HepG2 (cell line): ENCODE results near the gene LAPTM4A. TPM values are rescaled to one million over a fixed set of nuclear protein-coding genes. Genes with fewer than 3 reads are reported as not detected.

ENCODE experiments used
- IKZF4 ChIP-seq: sonication (generic); formaldehyde crosslinking; IDR thresholded peaks from 2 replicates; pipeline ENCODE4 v1.5.1; 2020; ENCODE audit warnings: borderline replicate concordance, mild to moderate bottlenecking, low read depth, missing genetic modification reagents; ENCODE audit errors: not compliant biosample characterization
- KLF15 ChIP-seq: sonication (generic); formaldehyde crosslinking; IDR thresholded peaks from 2 replicates; pipeline ENCODE4 v1.8.1; 2023; ENCODE audit warnings: borderline replicate concordance, mild to moderate bottlenecking, inconsistent platforms, missing genetic modification reagents, mixed read lengths
- PRMT3 ChIP-seq: sonication (generic); formaldehyde crosslinking; IDR thresholded peaks from 2 replicates; pipeline ENCODE4 v1.8.1; 2022; ENCODE audit warnings: low read depth, mild to moderate bottlenecking, moderate library complexity, missing genetic modification reagents, borderline replicate concordance
- SSRP1 ChIP-seq: IDR thresholded peaks from 2 replicates; pipeline ENCODE4 v1.6.1; 2016; ENCODE audit warnings: control low read depth
- U2AF1 ChIP-seq: fragments of 200-400 bp; formaldehyde crosslinking; optimal IDR thresholded peaks from 2 replicates; pipeline ENCODE3; 2017; ENCODE audit warnings: mild to moderate bottlenecking, low read depth, low read length
- ZNF607 ChIP-seq: sonication (generic); formaldehyde crosslinking; IDR thresholded peaks from 2 replicates; pipeline ENCODE4 v1.5.1; 2020; ENCODE audit warnings: missing genetic modification reagents, mild to moderate bottlenecking, borderline replicate concordance
- ZNF879 ChIP-seq: sonication (generic); formaldehyde crosslinking; IDR thresholded peaks from 2 replicates; pipeline ENCODE4 v1.8.1; 2023; ENCODE audit warnings: missing genetic modification reagents
- polyA plus RNA-seq, 8 experiments: library from polyadenylated mRNA; depleted of rRNA in 3 of 8; stranded (reverse) in 7 of 8; unstranded in 1 of 8; fragments of >200 nt; fragmentation: Illumina TruSeq in 4 of 8; extraction: Trizol in 4 of 8; gene quantifications; 2 replicates each; pipeline versions ENCODE4 v1.2.1 to v1.2.3, GENCODE V29; 2011 to 2016; ENCODE audit warnings: low read depth in 4 of 8, missing spikeins in 1 of 8, mixed read lengths in 1 of 8; ENCODE audit not compliant: insufficient read depth in 1 of 8
- total RNA-seq, 5 experiments: library from RNA; depleted of rRNA; stranded (reverse); fragments of >200 nt; fragmentation: Illumina TruSeq; extraction: Trizol; gene quantifications; 2 replicates each; pipeline ENCODE4 v1.2.3, GENCODE V29; 2016; ENCODE audit warnings: low read depth in 1 of 5
- TF ChIP-seq, protein P1 (sequence below): sonication (generic); formaldehyde crosslinking; IDR thresholded peaks from 2 replicates; pipeline ENCODE4 v1.5.0; 2020; ENCODE audit warnings: mild to moderate bottlenecking, missing genetic modification reagents, borderline replicate concordance
- TF ChIP-seq, protein P2 (sequence below): sonication (generic); formaldehyde crosslinking; IDR thresholded peaks from 2 replicates; pipeline ENCODE4 v1.4.0; 2020; ENCODE audit warnings: mild to moderate bottlenecking, missing genetic modification reagents, borderline replicate concordance
- TF ChIP-seq, protein P3 (sequence below): sonication (generic); formaldehyde crosslinking; IDR thresholded peaks from 2 replicates; pipeline ENCODE4 v1.9.0; 2021; ENCODE audit warnings: missing genetic modification reagents, mild to moderate bottlenecking, borderline replicate concordance
- TF ChIP-seq, protein P4 (sequence below): IDR thresholded peaks from 2 replicates; pipeline ENCODE4 v1.6.1; 2016; ENCODE audit warnings: low read depth, borderline replicate concordance

Gene LAPTM4A
- total and polyA plus RNA-seq, 2 of the 13 experiments (the other 11 are each of a cell fraction or from before 2014, with no cell fraction given) = 116 to 558 TPM

DNA sequence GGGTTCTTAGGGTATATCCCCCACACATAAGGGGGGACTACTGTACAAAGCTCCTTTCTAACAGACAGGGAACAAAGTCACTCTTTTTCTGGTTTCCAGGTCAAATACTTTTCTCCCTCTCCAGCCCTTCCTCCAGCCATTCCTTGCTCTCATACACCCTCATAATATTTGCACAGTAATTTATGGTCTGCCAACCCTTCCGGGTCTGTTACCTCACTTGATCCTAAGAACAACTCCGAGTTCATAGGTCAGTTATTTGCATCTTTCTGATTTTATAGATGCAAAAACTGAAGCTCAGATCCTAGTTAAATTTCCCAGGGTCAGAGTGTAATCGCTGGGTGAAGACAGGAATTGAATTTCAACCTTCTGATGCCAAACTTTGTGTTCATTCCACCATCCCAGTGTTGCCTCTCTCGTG, 24.2 kb downstream of the LAPTM4A start (continued):
- TF ChIP-seq IKZF4 (CRISPR knock-in tag) = no peak
- no peak for TF ChIP-seq U2AF1
- TF ChIP-seq, protein P1, sequence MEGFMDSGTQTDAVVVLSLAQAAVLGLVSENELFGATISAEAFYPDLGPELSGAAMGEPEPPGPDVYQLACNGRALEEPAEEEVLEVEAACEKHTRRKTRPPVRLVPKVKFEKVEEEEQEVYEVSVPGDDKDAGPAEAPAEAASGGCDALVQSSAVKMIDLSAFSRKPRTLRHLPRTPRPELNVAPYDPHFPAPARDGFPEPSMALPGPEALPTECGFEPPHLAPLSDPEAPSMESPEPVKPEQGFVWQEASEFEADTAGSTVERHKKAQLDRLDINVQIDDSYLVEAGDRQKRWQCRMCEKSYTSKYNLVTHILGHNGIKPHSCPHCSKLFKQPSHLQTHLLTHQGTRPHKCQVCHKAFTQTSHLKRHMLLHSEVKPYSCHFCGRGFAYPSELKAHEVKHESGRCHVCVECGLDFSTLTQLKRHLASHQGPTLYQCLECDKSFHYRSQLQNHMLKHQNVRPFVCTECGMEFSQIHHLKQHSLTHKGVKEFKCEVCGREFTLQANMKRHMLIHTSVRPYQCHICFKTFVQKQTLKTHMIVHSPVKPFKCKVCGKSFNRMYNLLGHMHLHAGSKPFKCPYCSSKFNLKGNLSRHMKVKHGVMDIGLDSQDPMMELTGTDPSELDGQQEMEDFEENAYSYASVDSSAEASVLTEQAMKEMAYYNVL (CRISPR knock-in tag) = peak; percentile 73; the same call in 1 of the 2 replicates
- no peak for TF ChIP-seq ZNF607 (CRISPR knock-in tag)
- TF ChIP-seq, protein P2, sequence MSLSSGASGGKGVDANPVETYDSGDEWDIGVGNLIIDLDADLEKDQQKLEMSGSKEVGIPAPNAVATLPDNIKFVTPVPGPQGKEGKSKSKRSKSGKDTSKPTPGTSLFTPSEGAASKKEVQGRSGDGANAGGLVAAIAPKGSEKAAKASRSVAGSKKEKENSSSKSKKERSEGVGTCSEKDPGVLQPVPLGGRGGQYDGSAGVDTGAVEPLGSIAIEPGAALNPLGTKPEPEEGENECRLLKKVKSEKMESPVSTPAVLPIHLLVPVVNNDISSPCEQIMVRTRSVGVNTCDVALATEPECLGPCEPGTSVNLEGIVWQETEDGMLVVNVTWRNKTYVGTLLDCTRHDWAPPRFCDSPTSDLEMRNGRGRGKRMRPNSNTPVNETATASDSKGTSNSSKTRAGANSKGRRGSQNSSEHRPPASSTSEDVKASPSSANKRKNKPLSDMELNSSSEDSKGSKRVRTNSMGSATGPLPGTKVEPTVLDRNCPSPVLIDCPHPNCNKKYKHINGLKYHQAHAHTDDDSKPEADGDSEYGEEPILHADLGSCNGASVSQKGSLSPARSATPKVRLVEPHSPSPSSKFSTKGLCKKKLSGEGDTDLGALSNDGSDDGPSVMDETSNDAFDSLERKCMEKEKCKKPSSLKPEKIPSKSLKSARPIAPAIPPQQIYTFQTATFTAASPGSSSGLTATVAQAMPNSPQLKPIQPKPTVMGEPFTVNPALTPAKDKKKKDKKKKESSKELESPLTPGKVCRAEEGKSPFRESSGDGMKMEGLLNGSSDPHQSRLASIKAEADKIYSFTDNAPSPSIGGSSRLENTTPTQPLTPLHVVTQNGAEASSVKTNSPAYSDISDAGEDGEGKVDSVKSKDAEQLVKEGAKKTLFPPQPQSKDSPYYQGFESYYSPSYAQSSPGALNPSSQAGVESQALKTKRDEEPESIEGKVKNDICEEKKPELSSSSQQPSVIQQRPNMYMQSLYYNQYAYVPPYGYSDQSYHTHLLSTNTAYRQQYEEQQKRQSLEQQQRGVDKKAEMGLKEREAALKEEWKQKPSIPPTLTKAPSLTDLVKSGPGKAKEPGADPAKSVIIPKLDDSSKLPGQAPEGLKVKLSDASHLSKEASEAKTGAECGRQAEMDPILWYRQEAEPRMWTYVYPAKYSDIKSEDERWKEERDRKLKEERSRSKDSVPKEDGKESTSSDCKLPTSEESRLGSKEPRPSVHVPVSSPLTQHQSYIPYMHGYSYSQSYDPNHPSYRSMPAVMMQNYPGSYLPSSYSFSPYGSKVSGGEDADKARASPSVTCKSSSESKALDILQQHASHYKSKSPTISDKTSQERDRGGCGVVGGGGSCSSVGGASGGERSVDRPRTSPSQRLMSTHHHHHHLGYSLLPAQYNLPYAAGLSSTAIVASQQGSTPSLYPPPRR (CRISPR knock-in tag) = peak; percentile 61; the same call in 1 of the 2 replicates
- TF ChIP-seq, protein P3, sequence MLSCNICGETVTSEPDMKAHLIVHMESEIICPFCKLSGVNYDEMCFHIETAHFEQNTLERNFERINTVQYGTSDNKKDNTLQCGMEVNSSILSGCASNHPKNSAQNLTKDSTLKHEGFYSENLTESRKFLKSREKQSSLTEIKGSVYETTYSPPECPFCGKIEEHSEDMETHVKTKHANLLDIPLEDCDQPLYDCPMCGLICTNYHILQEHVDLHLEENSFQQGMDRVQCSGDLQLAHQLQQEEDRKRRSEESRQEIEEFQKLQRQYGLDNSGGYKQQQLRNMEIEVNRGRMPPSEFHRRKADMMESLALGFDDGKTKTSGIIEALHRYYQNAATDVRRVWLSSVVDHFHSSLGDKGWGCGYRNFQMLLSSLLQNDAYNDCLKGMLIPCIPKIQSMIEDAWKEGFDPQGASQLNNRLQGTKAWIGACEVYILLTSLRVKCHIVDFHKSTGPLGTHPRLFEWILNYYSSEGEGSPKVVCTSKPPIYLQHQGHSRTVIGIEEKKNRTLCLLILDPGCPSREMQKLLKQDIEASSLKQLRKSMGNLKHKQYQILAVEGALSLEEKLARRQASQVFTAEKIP = no peak
- TF ChIP-seq KLF15 (CRISPR knock-in tag) = no peak
- TF ChIP-seq PRMT3 (CRISPR knock-in tag) = no peak
- TF ChIP-seq, protein P4, sequence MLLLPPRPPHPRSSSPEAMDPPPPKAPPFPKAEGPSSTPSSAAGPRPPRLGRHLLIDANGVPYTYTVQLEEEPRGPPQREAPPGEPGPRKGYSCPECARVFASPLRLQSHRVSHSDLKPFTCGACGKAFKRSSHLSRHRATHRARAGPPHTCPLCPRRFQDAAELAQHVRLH = peak; percentile 50; the same call in 1 of the 2 replicates
- TF ChIP-seq SSRP1 (CRISPR knock-in tag) = peak; percentile 72; the same call in 1 of the 2 replicates
- TF ChIP-seq ZNF879 (CRISPR knock-in tag) = no peak
